ENCODE measurements around the gene C12orf60.
A peak's percentile ranks its signal among the peaks of the same experiment; 100 is the strongest.
"Not testable (repeated sequence)": the region's sequence is repeated elsewhere in the genome, so short reads cannot be mapped to it uniquely, and the experiment has no call there.

The C12orf60 gene

GRCh38 chr12:14803011-14803829 lies at the start of gene C12orf60, which contains the start of gene WBP11:
Gene C12orf60, plus strand, starts transcription at chr12:14803670. Its CDS starts 19,266 bp downstream, at chr12:14822936.
Gene WBP11, minus strand, starts transcription at chr12:14803478. Its CDS starts 2,095 bp downstream, at chr12:14801383.
- DNase-seq = peak; percentile 96

GRCh38 chr12:14756334-14757143 lies 46.9 kb upstream of the C12orf60 start:
- DNase-seq = no peak

GRCh38 chr12:14759711-14760280 lies 43.7 kb upstream of the C12orf60 start:
- DNase-seq = not testable (repeated sequence)

GRCh38 chr12:14765398-14765797 lies 38.1 kb upstream of the C12orf60 start:
- no peak for DNase-seq

DNA sequence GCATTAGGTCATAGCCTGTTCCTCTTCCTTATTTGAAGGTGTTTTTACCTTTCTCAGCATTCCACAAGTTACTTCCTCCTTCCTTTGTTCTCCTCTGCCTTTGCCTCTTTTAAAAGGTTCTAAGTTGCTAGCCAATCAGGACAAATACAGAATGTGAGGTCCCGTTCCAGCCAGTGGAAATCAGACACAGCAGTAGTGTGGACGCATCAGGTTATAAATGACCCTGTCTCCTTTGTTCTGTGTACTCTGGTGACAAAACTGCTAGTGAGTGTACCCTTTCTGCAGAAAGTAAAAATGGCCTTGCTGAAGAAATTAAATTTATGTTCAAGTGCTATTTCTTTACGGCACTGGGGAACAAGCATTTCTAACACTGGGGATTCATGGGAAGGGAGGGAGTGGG lies 37.5 kb upstream of the C12orf60 start:
- not testable (repeated sequence) for DNase-seq

- DNase-seq = no peak
Observed at GRCh38 chr12:14766649-14767215, 36.7 kb upstream of the C12orf60 start.

DNA sequence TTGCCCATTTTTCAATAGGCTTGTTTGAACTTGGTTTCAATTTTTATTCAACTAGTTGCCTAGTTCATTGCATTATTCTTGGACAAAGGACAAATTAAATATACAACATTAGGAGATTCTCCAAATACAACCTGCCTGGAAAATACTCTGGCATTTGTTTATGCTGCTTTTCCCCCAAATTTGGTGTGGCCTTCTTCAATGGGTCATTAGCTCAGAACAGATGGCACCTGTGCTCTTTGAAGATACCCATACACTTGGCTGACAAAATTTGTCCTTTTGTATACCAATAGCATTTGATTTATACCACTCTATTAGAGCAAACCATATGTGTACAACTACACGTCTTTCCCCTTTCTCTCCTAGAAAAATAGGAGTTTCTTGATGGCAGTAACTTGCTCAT lies 35.9 kb upstream of the C12orf60 start:
- no peak for DNase-seq

GRCh38 chr12:14768823-14769405 lies 34.6 kb upstream of the C12orf60 start:
- DNase-seq = peak; percentile 58

DNA sequence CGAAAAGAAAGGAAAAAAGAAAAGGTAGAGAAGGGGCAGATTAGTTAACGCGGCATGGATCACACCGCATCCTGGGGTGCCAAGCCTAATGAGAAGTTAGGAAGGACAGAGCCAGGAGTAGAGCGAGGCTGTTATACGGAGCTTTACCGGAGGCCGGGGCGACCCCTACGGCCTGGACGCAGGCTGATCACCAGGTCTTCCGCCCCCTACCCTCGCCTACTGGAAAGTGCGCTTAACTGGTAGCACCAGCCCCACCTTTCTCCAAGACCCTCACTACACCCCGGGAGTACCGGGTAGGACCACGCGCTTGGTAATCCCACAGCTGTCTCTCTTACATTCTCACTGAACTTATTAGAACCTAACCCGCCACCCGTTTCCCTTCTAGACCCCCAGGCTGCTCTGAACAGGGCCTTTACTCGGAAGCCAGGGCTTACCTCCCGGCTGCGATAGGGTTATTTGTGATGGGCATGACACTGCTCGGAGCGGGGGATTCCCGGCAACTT lies 34.0 kb upstream of the C12orf60 start:
- no peak for DNase-seq

DNA sequence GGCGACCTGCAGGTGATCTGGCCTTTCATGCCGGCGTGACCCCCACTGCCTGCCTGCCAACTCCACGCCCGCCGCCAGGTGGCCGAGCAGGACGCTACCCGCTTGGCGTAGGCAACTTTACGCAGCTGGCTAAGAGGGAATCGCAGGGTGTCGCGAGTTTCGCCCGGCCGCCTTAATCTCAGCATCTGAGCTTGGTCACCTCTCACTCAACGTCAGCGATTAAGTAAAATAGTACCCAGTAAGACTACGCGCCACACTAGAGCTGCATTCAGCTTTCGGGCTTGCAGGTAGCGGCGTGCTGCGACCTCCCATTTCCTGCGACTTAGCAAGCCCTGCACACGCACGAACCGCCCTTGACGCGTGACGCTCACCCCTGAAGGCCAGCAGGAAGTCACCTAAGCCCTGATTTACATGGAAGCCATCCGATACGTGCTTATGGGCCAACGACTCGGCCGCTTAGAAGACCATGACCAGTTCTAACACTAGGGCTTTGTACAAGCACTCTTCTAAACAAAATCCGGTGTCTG lies 33.4 kb upstream of the C12orf60 start:
- peak; percentile 93 for DNase-seq

GRCh38 chr12:14770496-14771461 lies 32.7 kb upstream of the C12orf60 start:
- peak; percentile 98 for DNase-seq

DNA sequence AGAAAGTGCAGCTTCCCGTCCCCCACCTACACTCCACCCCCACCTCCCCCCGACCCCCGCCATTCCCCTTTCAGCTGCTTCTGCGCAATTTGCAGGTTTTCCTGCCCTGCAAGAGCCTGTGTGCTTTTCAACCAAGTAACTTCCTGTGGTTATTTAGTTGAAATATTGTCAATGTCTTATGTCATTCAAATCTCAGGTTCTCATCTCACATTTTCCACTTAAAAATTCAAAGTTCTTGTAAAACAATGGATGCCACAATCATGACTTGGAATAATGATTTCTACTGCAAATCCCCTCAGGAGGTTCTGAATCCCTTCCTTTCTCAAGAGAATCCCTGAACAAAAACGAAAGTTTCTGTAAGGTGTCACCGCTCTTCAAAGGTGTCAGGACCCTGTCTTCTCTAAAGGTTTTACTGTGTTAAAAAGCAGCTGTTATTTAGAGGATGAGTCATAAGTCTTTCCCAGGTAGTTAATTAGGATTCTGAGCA lies 31.8 kb upstream of the C12orf60 start:
- peak; percentile 73 for DNase-seq

- DNase-seq = no peak
Observed at GRCh38 chr12:14772946-14773345, 30.5 kb upstream of the C12orf60 start.

DNA sequence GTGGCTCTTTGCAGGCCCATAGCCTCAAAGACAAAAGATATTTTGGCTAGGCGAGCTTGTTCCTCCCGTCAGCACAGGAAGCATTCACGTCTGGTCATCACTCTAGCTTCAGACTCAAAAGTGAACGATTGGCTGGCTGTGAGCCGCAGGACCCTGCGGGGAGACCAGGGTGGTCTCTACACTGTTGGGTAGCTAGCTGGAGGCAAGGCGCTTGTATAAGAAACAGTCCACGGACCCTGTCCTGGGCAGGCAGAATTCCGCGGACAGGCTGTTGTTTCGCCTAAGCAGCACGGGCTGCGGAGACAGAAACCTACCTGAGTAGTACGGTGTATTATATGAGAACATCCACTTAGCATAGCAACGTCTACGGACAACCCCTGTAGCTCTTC lies 29.8 kb upstream of the C12orf60 start:
- DNase-seq = no peak

- DNase-seq = peak; percentile 95
Observed at GRCh38 chr12:14774074-14774905, 29.2 kb upstream of the C12orf60 start.

DNA sequence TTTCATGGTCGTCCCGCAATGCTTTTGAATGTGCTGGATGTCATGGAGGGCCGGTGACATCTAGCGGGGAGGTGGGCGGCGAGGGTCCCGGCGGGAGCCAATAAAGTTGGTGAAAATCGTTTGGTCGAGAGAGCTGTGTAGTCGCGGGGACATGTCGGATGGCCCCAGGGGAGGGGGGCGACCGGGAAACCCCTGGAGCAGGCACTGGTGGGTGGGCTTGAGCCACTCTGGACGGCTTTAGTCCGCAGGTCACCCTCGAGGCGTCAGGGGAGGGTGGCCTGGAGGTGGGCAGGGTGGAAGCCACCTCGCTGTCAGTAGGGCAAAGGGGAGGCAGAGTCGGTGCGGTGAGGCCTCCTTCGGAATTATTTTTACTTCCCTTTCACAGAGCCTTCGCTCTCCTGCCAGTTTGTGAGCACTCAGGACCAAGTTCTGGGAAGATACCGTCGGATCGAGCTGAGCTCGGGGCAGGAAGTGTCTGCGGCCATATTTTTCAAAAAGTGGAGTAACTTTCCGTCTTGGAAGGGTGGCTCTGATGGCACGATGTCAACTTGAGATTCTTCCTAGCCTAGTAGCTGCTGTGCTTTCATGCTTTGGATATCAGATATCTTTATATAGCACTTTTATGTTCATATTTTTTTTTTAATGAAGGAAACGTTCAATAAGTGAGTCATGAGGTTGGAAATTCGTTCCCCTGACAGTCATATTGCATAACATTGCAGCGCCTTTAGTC lies 28.4 kb upstream of the C12orf60 start:
- DNase-seq = peak; percentile 27

GRCh38 chr12:14775636-14775980 lies 27.9 kb upstream of the C12orf60 start:
- DNase-seq = no peak

DNA sequence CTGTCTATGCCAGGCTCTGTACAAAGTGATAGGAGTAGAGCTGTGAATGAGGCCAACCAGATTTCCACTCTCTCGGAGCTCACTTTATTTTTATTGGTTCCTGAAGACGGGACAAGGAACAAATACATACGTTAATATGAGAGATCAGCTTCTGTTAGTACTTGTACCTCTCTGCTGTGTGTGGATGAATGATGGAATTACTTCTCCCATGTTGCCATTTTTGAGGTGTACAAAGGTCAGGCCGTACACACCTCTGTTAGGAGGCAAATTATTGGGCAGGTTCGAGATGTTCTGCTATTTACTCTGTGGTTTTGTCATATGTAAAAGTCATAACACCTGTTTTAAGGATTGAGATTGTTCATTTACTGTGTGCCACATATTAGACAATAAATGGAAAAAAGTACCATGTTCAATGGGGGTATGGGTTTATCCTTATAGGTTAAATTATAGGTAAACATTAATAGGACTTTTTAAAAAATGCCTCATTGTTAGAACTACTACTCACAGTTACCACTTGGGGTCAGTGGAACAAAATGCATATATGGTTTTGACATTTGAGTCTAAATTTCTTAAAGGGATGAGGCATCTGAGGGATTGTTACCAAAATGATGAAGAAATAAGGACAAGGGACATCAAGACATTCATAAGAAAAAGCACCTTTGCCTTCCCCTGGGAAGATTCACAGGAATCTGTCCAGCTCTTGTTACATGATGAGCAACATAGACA lies 27.1 kb upstream of the C12orf60 start:
- DNase-seq = no peak

DNA sequence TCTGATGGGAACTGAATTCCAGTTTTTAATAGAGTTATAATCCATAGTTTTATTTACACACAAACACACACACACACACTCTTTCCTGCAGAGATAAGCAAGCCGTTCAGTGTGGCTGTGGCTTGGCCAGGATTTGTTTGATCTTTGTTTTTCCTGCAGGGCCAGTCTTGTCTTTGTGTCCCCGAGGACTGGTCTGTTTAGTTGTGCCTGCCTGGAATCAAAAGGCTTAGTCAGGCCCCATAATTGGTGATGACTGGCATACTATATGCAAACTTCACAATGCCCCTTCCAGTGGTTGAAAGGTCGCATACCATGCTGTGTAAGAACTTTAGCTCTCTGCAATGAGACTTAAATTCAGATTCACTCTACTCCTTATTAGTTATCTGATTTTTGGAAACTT lies 26.2 kb upstream of the C12orf60 start:
- no peak for DNase-seq
